NCI-H128 (cell line): ENCODE results near the gene RAPGEF4.
"Not testable (repeated sequence)": the region's sequence is repeated elsewhere in the genome, so short reads cannot be mapped to it uniquely, and the experiment has no call there.

Source experiments
- DNase-seq: peaks from one replicate; lab custom pipeline; 2025; ENCODE audit not compliant: unreplicated experiment; lab: John Stamatoyannopoulos, UW

Gene RAPGEF4

GRCh38 chr2:173087214-173087581, 351.6 kb downstream of the RAPGEF4 start:
- no peak for DNase-seq

- no peak for DNase-seq
Observed at GRCh38 chr2:173087793-173088496, 352.3 kb downstream of the RAPGEF4 start.

- DNase-seq: no peak
Observed at GRCh38 chr2:173090276-173090877, 354.7 kb downstream of the RAPGEF4 start.

DNA sequence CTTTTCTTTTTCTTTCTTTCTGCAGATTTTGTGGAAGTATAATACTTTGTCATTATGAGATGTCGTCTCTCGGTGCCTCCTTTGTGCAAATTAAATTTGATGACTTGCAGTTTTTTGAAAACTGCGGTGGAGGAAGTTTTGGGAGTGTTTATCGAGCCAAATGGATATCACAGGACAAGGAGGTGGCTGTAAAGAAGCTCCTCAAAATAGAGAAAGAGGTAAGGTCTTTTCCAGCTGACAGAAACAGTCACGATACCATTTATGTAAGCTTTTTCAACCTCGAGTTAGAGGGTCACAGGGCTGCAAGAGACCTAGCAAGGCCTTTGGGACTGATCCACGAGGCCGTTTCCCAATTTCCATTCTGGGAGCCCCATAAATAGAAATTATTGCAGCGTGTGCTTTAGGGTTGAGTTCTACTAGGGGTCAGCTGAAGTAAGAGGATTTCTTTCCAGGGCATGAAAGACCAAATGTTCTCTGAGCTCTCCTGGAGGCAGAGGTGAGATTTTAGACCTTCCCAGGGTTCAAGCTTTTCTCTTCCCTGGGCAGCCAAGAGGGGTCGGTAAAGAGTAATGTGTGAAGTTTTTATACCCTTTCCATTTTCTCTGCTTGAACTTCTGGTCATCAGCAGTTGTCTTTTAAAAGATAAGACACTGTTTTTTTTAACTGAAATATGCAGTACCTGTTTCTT, 355.5 kb downstream of the RAPGEF4 start:
- DNase-seq: no peak

DNA sequence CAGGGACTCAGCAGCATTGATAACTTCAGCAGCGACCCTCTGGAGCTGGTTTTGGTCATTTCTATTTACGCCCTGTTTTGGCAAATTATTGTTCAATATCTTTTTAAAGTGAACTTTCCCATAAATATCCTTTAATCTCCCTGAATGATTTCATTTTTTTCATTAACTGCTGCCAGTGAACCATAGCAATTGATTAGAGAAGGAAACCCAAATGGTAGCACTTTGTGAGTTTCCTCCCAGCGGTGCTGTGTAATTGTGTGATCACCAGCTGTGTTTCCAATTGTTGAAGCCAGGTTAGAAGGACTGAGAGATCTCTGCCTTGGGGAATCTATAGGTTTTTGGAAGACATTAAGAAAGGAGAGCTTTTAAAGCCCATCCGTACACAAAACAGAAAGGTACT, 356.3 kb downstream of the RAPGEF4 start:
- DNase-seq: no peak

GRCh38 chr2:173092844-173093402, 357.3 kb downstream of the RAPGEF4 start:
- DNase-seq: no peak

DNA sequence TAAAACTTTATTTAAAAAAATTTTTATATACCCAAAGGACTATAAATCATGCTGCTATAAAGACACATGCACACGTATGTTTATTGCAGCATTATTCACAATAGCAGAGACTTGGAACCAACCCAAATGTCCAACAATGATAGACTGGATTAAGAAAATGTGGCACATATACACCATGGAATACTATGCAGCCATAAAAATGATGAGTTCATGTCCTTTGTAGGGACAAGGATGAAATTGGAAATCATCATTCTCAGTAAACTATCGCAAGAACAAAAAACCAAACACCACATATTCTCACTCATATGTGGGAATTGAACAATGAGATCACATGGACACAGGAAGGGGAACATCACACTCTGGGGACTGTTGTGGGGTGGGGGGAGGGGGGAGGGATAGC, 358.0 kb downstream of the RAPGEF4 start:
- DNase-seq: not testable (repeated sequence)

GRCh38 chr2:173094731-173095130, 359.1 kb downstream of the RAPGEF4 start:
- DNase-seq: no peak

DNA sequence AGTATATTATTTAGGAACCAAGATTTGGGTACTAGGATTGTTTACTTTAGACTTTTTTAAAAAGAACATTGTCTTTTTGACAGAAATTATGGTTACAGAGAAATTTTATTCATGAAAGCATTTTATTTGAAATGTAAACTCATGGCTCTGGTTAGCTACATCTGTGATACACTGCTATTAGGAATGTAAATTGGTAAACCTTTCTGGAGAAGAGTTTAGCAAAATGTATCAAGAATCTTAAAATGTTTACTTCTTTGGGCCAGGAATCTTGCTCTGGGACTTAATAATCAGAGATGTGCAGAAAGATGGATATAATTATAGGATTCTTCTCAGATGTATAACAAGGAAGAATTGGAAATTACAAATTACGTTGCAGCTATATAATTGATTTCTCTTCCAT, 359.7 kb downstream of the RAPGEF4 start:
- DNase-seq: no peak

- DNase-seq: no peak
Observed at GRCh38 chr2:173099271-173099670, 363.6 kb downstream of the RAPGEF4 start.

DNA sequence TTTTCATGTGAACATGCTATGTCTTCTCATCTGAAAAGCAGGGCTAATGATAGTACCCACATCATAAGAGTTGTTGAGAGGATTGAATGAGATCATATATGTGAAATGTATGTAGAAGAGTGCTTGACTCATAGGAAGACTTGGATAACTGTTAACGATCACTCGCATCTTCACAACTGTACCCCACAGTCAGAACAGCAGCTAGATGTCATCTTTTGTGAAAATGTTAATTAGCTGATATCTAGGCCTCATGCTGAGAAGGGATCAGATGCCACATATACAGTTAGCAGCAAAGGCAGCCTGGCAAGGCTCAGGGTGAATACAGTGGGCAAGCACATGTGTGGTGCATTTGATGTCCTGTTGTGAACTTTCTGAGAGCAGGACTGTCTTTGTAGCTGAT, 364.2 kb downstream of the RAPGEF4 start:
- no peak for DNase-seq

DNA sequence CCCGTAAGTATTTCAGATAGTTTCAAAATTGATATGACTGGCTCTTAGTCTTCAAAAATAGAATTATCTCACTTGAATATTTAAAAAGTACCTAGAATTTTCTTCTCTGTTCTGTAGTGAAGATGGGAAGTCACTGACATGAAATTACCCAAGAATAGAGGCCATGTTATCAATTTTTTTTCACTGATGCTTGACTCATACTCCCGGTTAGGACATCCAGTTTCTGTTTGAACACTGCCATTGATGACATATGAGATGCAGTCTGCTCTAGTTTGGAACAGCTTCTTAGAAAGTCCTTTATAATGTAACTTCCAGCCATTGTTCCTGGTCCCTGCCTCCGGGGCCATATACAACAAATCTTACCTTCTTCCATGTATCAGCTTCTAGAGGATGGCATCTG, 366.0 kb downstream of the RAPGEF4 start:
- no peak for DNase-seq
